NCI-H2196 (cell line): Measurements from ENCODE around the gene C2CD4D.

Experiments
- DNase-seq: peaks from one replicate; lab custom pipeline; 2025; ENCODE audit not compliant: unreplicated experiment; lab: John Stamatoyannopoulos, UW

C2CD4D gene

GRCh38 chr1:151815716-151816327, 23.8 kb downstream of the C2CD4D start:
- DNase-seq: no peak

GRCh38 chr1:151814971-151815545, 24.6 kb downstream of the C2CD4D start:
- DNase-seq: no peak

GRCh38 chr1:151814426-151814825, 25.2 kb downstream of the C2CD4D start:
- DNase-seq: no peak

GRCh38 chr1:151813271-151813977, 26.2 kb downstream of the C2CD4D start:
- DNase-seq: no peak

- DNase-seq: no peak
These were observed 28.4 kb downstream of the C2CD4D start for GRCh38 chr1:151811181-151811580.

- DNase-seq: no peak
These were observed 29.5 kb downstream of the C2CD4D start for GRCh38 chr1:151809985-151810556.

GRCh38 chr1:151809290-151809984, 30.2 kb downstream of the C2CD4D start:
- DNase-seq: no peak

GRCh38 chr1:151807766-151808165, 31.9 kb downstream of the C2CD4D start:
- no peak for DNase-seq

GRCh38 chr1:151807131-151807530, 32.5 kb downstream of the C2CD4D start:
- no peak for DNase-seq

- no peak for DNase-seq
These were observed 33.5 kb downstream of the C2CD4D start for GRCh38 chr1:151806170-151806569.

GRCh38 chr1:151805066-151805820, 34.4 kb downstream of the C2CD4D start, which contains the start of gene LINGO4:
Gene LINGO4, minus strand, starts transcription at chr1:151805419. Its CDS starts 2,715 bp downstream, at chr1:151802704.
- no peak for DNase-seq

GRCh38 chr1:151803915-151804314, 35.7 kb downstream of the C2CD4D start:
- no peak for DNase-seq

- DNase-seq: no peak
These were observed 36.5 kb downstream of the C2CD4D start for GRCh38 chr1:151803164-151803563.

- no peak for DNase-seq
These were observed 37.2 kb downstream of the C2CD4D start for GRCh38 chr1:151802372-151802771.

GRCh38 chr1:151801846-151802245, 37.8 kb downstream of the C2CD4D start:
- no peak for DNase-seq

GRCh38 chr1:151801310-151801820, 38.3 kb downstream of the C2CD4D start:
- DNase-seq: no peak

- DNase-seq: no peak
These were observed 38.8 kb downstream of the C2CD4D start for GRCh38 chr1:151800830-151801229.

- DNase-seq: no peak
These were observed 40.2 kb downstream of the C2CD4D start for GRCh38 chr1:151799179-151800022.

- DNase-seq: no peak
These were observed 41.0 kb downstream of the C2CD4D start for GRCh38 chr1:151798571-151798970.
